Heart left ventricle (tissue), 13 donors: ENCODE measurements around the gene TMEM107.

Experiments used
- POLR2A ChIP-seq, 2 donors: fragments of 450-650 bp; IDR thresholded peaks; one replicate each; pipeline ENCODE4 v1.6.1; 2017; ENCODE audit warnings: antibody characterized with exemption in 2 of 2, mild to moderate bottlenecking in 2 of 2, moderate library complexity in 2 of 2
- TF ChIP-seq, protein P1 (sequence below), 12 donors: fragments of 200-600 bp; sonication (generic) in 4 of 12; IDR thresholded peaks; one replicate each; pipeline versions ENCODE4 v1.5.0 to v1.8.0; 2018 to 2022; ENCODE audit warnings: antibody characterized with exemption in 12 of 12, mild to moderate bottlenecking in 5 of 12
- donor health status: ischemic (EF 13 %, LVEDD 7.1; RV severe dilation, severe dysfunction).
- donor health status: DM: no; HTN: yes; CAD: no.
- donor health status: DM: no; HTN: no; CAD: no.
- donor health status: ischemic (EF 25% LVEDD 6.9; RV normal size, moderate dysfunction).
- donor health status: ischemic (EF 25% LVEDD 5.7; RV mildly dilated, moderate dysfunction).
- donor health status: ischemic (EF 35%, LVEDD 5.7; RV mildly dilated, moderate dysfunction).
- donor health status: nonischemic (EF 11% LVEDD 7.7; RV severe dilation, severe dysfunction).
- donor health status: DM: yes; HTN: yes; CAD: no.
- donor health status: PGD.
- donor health status: ischemic (EF 29% LVEDD 5.4; RV normal size, mild dysfunction).
- donor health status: nonischemic (EF 23%, LVEDD 6.1; RV moderate dilation, normal function).

DNA sequence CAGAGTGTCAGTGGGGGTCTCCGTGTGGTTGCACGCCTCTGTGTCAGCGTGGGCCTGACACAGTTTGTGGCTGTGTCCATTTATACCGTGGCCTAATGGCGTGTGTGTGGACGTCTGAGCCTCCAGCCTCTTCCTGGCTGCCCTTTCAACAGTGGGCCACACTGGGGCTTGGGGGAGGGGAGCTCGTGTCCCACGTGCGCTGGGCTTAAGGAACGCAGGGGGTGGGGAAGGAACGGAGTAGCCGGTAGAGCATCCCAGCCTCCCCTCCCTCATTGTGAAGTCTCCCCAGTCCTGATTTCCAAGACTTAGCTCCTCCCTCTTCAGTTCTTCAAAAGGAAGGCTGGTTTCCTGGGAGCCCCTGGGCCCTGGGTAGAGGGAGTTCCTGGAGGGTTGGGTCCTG, 42.8 kb downstream of the TMEM107 start:
- TF ChIP-seq, protein P1, sequence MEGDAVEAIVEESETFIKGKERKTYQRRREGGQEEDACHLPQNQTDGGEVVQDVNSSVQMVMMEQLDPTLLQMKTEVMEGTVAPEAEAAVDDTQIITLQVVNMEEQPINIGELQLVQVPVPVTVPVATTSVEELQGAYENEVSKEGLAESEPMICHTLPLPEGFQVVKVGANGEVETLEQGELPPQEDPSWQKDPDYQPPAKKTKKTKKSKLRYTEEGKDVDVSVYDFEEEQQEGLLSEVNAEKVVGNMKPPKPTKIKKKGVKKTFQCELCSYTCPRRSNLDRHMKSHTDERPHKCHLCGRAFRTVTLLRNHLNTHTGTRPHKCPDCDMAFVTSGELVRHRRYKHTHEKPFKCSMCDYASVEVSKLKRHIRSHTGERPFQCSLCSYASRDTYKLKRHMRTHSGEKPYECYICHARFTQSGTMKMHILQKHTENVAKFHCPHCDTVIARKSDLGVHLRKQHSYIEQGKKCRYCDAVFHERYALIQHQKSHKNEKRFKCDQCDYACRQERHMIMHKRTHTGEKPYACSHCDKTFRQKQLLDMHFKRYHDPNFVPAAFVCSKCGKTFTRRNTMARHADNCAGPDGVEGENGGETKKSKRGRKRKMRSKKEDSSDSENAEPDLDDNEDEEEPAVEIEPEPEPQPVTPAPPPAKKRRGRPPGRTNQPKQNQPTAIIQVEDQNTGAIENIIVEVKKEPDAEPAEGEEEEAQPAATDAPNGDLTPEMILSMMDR (IDR thresholded peaks at IDR 0.05): no peak
- no peak for TF ChIP-seq POLR2A (IDR thresholded peaks at IDR 0.05)
